ENCODE measurements around the gene BICRAL.
"Not testable (repeated sequence)": the region's sequence is repeated elsewhere in the genome, so short reads cannot be mapped to it uniquely, and the experiment has no call there.

Gene BICRAL

GRCh38 chr6:42781796-42782688 lies at the start of gene BICRAL:
Gene BICRAL, plus strand, starts transcription at chr6:42782052. Its CDS starts 39,971 bp downstream, at chr6:42822023.
- no peaks in the 10 kb centered on the region for H3K27me3 Mint-ChIP-seq
- H3K36me3 Mint-ChIP-seq (ENCODE audit: low read depth) = peaks cover 13% of the 10 kb centered on the region
- peaks cover 37% of the 10 kb centered on the region for H3K4me1 Mint-ChIP-seq (ENCODE audit: low read depth)
- H3K9me3 Mint-ChIP-seq = no peaks in the 10 kb centered on the region
- H3K27ac Mint-ChIP-seq = peak within 1 kb of the TSS; percentile 95
- H3K4me3 Mint-ChIP-seq = peak within 1 kb of the TSS; percentile 85

GRCh38 chr6:42733867-42734481 lies 47.9 kb upstream of the BICRAL start:
- not testable (repeated sequence) for H3K36me3 Mint-ChIP-seq (ENCODE audit: low read depth); H3K4me1 Mint-ChIP-seq (ENCODE audit: low read depth); H3K27ac Mint-ChIP-seq; H3K9me3 Mint-ChIP-seq; H3K4me3 Mint-ChIP-seq; H3K27me3 Mint-ChIP-seq

- no peaks in the 10 kb centered on the region for H3K27me3 Mint-ChIP-seq
- H3K9me3 Mint-ChIP-seq = no peaks in the 10 kb centered on the region
- no peak overlapping the region for H3K27ac Mint-ChIP-seq
- no peak overlapping the region for H3K4me3 Mint-ChIP-seq
- H3K4me1 Mint-ChIP-seq (ENCODE audit: low read depth) = no peaks in the 10 kb centered on the region
- no peaks in the 10 kb centered on the region for H3K36me3 Mint-ChIP-seq (ENCODE audit: low read depth)
These were observed 45.9 kb upstream of the BICRAL start for GRCh38 chr6:42735976-42736375.

GRCh38 chr6:42740725-42741124 lies 41.1 kb upstream of the BICRAL start:
- peaks cover 15% of the 10 kb centered on the region for H3K36me3 Mint-ChIP-seq (ENCODE audit: low read depth)
- peaks cover 14% of the 10 kb centered on the region for H3K4me1 Mint-ChIP-seq (ENCODE audit: low read depth)
- no peaks in the 10 kb centered on the region for H3K9me3 Mint-ChIP-seq
- no peak overlapping the region for H3K27ac Mint-ChIP-seq
- no peaks in the 10 kb centered on the region for H3K27me3 Mint-ChIP-seq
- H3K4me3 Mint-ChIP-seq = no peak overlapping the region

- H3K27me3 Mint-ChIP-seq = no peaks in the 10 kb centered on the region
These were observed 39.5 kb upstream of the BICRAL start for GRCh38 chr6:42742116-42742894.

GRCh38 chr6:42744351-42744893 lies 37.4 kb upstream of the BICRAL start:
- Mint-ChIP-seq H3K27ac (no peak overlapping the region), H3K36me3 (ENCODE audit: low read depth) (peaks cover 18% of the 10 kb centered on the region), H3K4me3 (peak overlapping the region; percentile 94), H3K4me1 (ENCODE audit: low read depth) (peaks cover 37% of the 10 kb centered on the region), H3K27me3 (no peaks in the 10 kb centered on the region), H3K9me3 (no peaks in the 10 kb centered on the region)

More at GRCh38 chr6:42742116-42742894, 39.5 kb upstream of the BICRAL start:
- Mint-ChIP-seq H3K4me3 (peak overlapping the region; percentile 12), H3K4me1 (ENCODE audit: low read depth) (peaks cover 18% of the 10 kb centered on the region), H3K9me3 (no peaks in the 10 kb centered on the region), H3K36me3 (ENCODE audit: low read depth) (peaks cover 18% of the 10 kb centered on the region), H3K27ac (no peak overlapping the region)

GRCh38 chr6:42745083-42745639 lies 36.7 kb upstream of the BICRAL start:
- Mint-ChIP-seq H3K4me3 (peak overlapping the region; percentile 94), H3K4me1 (ENCODE audit: low read depth) (peaks cover 37% of the 10 kb centered on the region), H3K36me3 (ENCODE audit: low read depth) (peaks cover 18% of the 10 kb centered on the region), H3K27me3 (no peaks in the 10 kb centered on the region), H3K27ac (peak overlapping the region; percentile 56), H3K9me3 (no peaks in the 10 kb centered on the region)

GRCh38 chr6:42745640-42746462 lies 36.0 kb upstream of the BICRAL start, which contains the start of gene TBCC:
Gene TBCC, minus strand, starts transcription at chr6:42746103. Its CDS starts 30 bp downstream, at chr6:42746073.
- H3K9me3 Mint-ChIP-seq = no peaks in the 10 kb centered on the region
- H3K4me1 Mint-ChIP-seq (ENCODE audit: low read depth) = peaks cover 37% of the 10 kb centered on the region
- H3K27me3 Mint-ChIP-seq = no peaks in the 10 kb centered on the region
- H3K27ac Mint-ChIP-seq = peak within 1 kb of the TSS; percentile 96
- peak within 1 kb of the TSS; percentile 94 for H3K4me3 Mint-ChIP-seq
- H3K36me3 Mint-ChIP-seq (ENCODE audit: low read depth) = peaks cover 18% of the 10 kb centered on the region

GRCh38 chr6:42746463-42747391 lies 35.1 kb upstream of the BICRAL start:
- no peaks in the 10 kb centered on the region for H3K27me3 Mint-ChIP-seq
- H3K4me3 Mint-ChIP-seq = peak overlapping the region; percentile 94
- no peaks in the 10 kb centered on the region for H3K9me3 Mint-ChIP-seq
- H3K36me3 Mint-ChIP-seq (ENCODE audit: low read depth) = peaks cover 18% of the 10 kb centered on the region
- H3K4me1 Mint-ChIP-seq (ENCODE audit: low read depth) = peaks cover 43% of the 10 kb centered on the region
- peak overlapping the region; percentile 90 for H3K27ac Mint-ChIP-seq

- peaks cover 43% of the 10 kb centered on the region for H3K4me1 Mint-ChIP-seq (ENCODE audit: low read depth)
- no peaks in the 10 kb centered on the region for H3K27me3 Mint-ChIP-seq
- H3K9me3 Mint-ChIP-seq = no peaks in the 10 kb centered on the region
- H3K36me3 Mint-ChIP-seq (ENCODE audit: low read depth) = peaks cover 18% of the 10 kb centered on the region
- peak overlapping the region; percentile 90 for H3K27ac Mint-ChIP-seq
- peak overlapping the region; percentile 94 for H3K4me3 Mint-ChIP-seq
These were observed 33.5 kb upstream of the BICRAL start for GRCh38 chr6:42748203-42748898.

- Mint-ChIP-seq H3K9me3 (no peaks in the 10 kb centered on the region), H3K27me3 (no peaks in the 10 kb centered on the region), H3K4me3 (no peak overlapping the region), H3K27ac (no peak overlapping the region), H3K4me1 (ENCODE audit: low read depth) (peaks cover 30% of the 10 kb centered on the region), H3K36me3 (ENCODE audit: low read depth) (no peaks in the 10 kb centered on the region)
These were observed 30.8 kb upstream of the BICRAL start for GRCh38 chr6:42751055-42751454.

- Mint-ChIP-seq H3K4me1 (ENCODE audit: low read depth) (peaks cover 9% of the 10 kb centered on the region), H3K27ac (no peak overlapping the region), H3K9me3 (no peaks in the 10 kb centered on the region)
These were observed 27.1 kb upstream of the BICRAL start for GRCh38 chr6:42754759-42755158.

More at GRCh38 chr6:42754759-42755158, 27.1 kb upstream of the BICRAL start:
- peaks cover 16% of the 10 kb centered on the region for H3K36me3 Mint-ChIP-seq (ENCODE audit: low read depth)
- H3K27me3 Mint-ChIP-seq = no peaks in the 10 kb centered on the region
- H3K4me3 Mint-ChIP-seq = no peak overlapping the region
